HepG2 (cell line): ENCODE data around the gene BEST2. TPM values are rescaled to one million over a fixed set of nuclear protein-coding genes. Genes with fewer than 3 reads are reported as not detected.

Experiments used
- AGO1 ChIP-seq: fragments of 200-400 bp; formaldehyde crosslinking; IDR thresholded peaks from 2 replicates; pipeline ENCODE4 v1.6.1; 2017; ENCODE audit warnings: mild to moderate bottlenecking, low read depth, low read length, moderate library complexity; ENCODE audit not compliant: poor library complexity, severe bottlenecking
- SIN3A ChIP-seq: IDR thresholded peaks from 2 replicates; pipeline ENCODE4 v1.6.1; 2011; ENCODE audit warnings: low read depth, mild to moderate bottlenecking, control low read depth, low read length, borderline replicate concordance
- SUZ12 ChIP-seq: fragments of 150-350 bp; IDR thresholded peaks from 2 replicates; pipeline ENCODE4 v1.6.1; 2014; ENCODE audit warnings: low read depth, low read length
- TGIF2 ChIP-seq: IDR thresholded peaks from 2 replicates; pipeline ENCODE4 v1.6.1; 2016; ENCODE audit warnings: control low read depth, missing compliant biosample characterization
- THYN1 ChIP-seq: sonication (generic); formaldehyde crosslinking; IDR thresholded peaks from 2 replicates; pipeline ENCODE4 v1.8.1; 2023; ENCODE audit warnings: low read depth, mild to moderate bottlenecking, moderate library complexity, missing genetic modification reagents, borderline replicate concordance
- ZNF264 ChIP-seq: sonication (generic); formaldehyde crosslinking; IDR thresholded peaks from 2 replicates; pipeline ENCODE4 v1.4.0; 2020; ENCODE audit warnings: missing genetic modification reagents
- ZNF557 ChIP-seq: sonication (generic); formaldehyde crosslinking; IDR thresholded peaks from 2 replicates; pipeline ENCODE4 v1.4.0; 2020; ENCODE audit warnings: missing genetic modification reagents
- ZNF790 ChIP-seq: sonication (generic); formaldehyde crosslinking; IDR thresholded peaks from 2 replicates; pipeline ENCODE4 v1.8.0; 2022; ENCODE audit warnings: missing genetic modification reagents, mild to moderate bottlenecking, borderline replicate concordance
- polyA plus RNA-seq, 8 experiments: library from polyadenylated mRNA; depleted of rRNA in 3 of 8; stranded (reverse) in 7 of 8; unstranded in 1 of 8; fragments of >200 nt; fragmentation: Illumina TruSeq in 4 of 8; extraction: Trizol in 4 of 8; gene quantifications; 2 replicates each; pipeline versions ENCODE4 v1.2.1 to v1.2.3, GENCODE V29; 2011 to 2016; ENCODE audit warnings: low read depth in 4 of 8, missing spikeins in 1 of 8, mixed read lengths in 1 of 8; ENCODE audit not compliant: insufficient read depth in 1 of 8
- total RNA-seq, 5 experiments: library from RNA; depleted of rRNA; stranded (reverse); fragments of >200 nt; fragmentation: Illumina TruSeq; extraction: Trizol; gene quantifications; 2 replicates each; pipeline ENCODE4 v1.2.3, GENCODE V29; 2016; ENCODE audit warnings: low read depth in 1 of 5
- TF ChIP-seq, protein P1 (sequence below): sonication (generic); formaldehyde crosslinking; IDR thresholded peaks from 2 replicates; pipeline ENCODE4 v1.4.0; 2020; ENCODE audit warnings: mild to moderate bottlenecking, missing genetic modification reagents
- TF ChIP-seq, protein P2 (sequence below): sonication (generic); formaldehyde crosslinking; IDR thresholded peaks from 2 replicates; pipeline ENCODE4 v1.4.0; 2020; ENCODE audit warnings: missing genetic modification reagents, borderline replicate concordance
- TF ChIP-seq, protein P3 (sequence below), 2 experiments: fragments of 450-650 bp in 1 of 2; sonication (generic) in 1 of 2; formaldehyde crosslinking in 1 of 2; IDR thresholded peaks; 2 replicates each; pipeline versions ENCODE4 v1.6.1 to v1.8.0; 2016 to 2022; ENCODE audit warnings: antibody characterized with exemption in 1 of 2, mild to moderate bottlenecking in 1 of 2, missing genetic modification reagents in 1 of 2
- TF ChIP-seq, protein P4 (sequence below): IDR thresholded peaks from 2 replicates; pipeline ENCODE4 v1.6.1; 2016; ENCODE audit warnings: low read depth

The BEST2 gene
- total and polyA plus RNA-seq, 2 of the 13 experiments (the other 11 are each of a cell fraction or from before 2014, with no cell fraction given), result not detected

DNA sequence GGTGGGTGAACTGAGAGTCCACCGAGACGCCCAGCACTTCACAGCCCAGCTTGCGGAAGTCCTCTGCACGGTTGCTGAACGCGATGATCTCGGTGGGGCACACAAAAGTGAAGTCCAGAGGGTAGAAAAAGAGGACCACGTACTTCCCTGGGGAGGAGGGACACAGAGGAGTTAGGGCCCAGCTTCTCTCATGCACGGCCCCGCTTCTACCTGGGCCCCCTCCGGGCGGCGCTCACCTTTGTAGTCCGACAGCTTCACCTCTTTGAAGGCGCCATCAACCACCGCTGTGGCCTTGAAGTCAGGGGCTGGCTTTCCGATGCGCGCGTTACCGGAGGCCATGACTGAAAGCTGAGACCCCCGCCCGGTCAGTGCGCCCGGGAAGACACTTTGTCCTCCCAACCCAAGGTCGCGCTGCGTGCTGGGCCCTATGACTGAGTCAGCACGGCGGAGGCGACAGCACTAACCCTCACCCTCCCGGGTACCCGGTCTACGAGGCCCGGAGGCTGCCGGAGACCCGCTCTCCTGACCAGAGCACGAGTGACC lies 49.4 kb downstream of the BEST2 start (continued):
- TF ChIP-seq ZNF790 (CRISPR knock-in tag) (no peak), SUZ12 (no peak), THYN1 (CRISPR knock-in tag) (no peak), TGIF2 (CRISPR knock-in tag) (no peak), ZNF557 (CRISPR knock-in tag) (no peak), SIN3A (no peak), AGO1 (no peak), ZNF264 (CRISPR knock-in tag) (no peak)
- TF ChIP-seq, protein P1, sequence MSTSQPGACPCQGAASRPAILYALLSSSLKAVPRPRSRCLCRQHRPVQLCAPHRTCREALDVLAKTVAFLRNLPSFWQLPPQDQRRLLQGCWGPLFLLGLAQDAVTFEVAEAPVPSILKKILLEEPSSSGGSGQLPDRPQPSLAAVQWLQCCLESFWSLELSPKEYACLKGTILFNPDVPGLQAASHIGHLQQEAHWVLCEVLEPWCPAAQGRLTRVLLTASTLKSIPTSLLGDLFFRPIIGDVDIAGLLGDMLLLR (CRISPR knock-in tag), result no peak
- TF ChIP-seq, protein P2, sequence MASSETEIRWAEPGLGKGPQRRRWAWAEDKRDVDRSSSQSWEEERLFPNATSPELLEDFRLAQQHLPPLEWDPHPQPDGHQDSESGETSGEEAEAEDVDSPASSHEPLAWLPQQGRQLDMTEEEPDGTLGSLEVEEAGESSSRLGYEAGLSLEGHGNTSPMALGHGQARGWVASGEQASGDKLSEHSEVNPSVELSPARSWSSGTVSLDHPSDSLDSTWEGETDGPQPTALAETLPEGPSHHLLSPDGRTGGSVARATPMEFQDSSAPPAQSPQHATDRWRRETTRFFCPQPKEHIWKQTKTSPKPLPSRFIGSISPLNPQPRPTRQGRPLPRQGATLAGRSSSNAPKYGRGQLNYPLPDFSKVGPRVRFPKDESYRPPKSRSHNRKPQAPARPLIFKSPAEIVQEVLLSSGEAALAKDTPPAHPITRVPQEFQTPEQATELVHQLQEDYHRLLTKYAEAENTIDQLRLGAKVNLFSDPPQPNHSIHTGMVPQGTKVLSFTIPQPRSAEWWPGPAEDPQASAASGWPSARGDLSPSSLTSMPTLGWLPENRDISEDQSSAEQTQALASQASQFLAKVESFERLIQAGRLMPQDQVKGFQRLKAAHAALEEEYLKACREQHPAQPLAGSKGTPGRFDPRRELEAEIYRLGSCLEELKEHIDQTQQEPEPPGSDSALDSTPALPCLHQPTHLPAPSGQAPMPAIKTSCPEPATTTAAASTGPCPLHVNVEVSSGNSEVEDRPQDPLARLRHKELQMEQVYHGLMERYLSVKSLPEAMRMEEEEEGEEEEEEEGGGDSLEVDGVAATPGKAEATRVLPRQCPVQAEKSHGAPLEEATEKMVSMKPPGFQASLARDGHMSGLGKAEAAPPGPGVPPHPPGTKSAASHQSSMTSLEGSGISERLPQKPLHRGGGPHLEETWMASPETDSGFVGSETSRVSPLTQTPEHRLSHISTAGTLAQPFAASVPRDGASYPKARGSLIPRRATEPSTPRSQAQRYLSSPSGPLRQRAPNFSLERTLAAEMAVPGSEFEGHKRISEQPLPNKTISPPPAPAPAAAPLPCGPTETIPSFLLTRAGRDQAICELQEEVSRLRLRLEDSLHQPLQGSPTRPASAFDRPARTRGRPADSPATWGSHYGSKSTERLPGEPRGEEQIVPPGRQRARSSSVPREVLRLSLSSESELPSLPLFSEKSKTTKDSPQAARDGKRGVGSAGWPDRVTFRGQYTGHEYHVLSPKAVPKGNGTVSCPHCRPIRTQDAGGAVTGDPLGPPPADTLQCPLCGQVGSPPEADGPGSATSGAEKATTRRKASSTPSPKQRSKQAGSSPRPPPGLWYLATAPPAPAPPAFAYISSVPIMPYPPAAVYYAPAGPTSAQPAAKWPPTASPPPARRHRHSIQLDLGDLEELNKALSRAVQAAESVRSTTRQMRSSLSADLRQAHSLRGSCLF (CRISPR knock-in tag), result no peak
- TF ChIP-seq, protein P3, sequence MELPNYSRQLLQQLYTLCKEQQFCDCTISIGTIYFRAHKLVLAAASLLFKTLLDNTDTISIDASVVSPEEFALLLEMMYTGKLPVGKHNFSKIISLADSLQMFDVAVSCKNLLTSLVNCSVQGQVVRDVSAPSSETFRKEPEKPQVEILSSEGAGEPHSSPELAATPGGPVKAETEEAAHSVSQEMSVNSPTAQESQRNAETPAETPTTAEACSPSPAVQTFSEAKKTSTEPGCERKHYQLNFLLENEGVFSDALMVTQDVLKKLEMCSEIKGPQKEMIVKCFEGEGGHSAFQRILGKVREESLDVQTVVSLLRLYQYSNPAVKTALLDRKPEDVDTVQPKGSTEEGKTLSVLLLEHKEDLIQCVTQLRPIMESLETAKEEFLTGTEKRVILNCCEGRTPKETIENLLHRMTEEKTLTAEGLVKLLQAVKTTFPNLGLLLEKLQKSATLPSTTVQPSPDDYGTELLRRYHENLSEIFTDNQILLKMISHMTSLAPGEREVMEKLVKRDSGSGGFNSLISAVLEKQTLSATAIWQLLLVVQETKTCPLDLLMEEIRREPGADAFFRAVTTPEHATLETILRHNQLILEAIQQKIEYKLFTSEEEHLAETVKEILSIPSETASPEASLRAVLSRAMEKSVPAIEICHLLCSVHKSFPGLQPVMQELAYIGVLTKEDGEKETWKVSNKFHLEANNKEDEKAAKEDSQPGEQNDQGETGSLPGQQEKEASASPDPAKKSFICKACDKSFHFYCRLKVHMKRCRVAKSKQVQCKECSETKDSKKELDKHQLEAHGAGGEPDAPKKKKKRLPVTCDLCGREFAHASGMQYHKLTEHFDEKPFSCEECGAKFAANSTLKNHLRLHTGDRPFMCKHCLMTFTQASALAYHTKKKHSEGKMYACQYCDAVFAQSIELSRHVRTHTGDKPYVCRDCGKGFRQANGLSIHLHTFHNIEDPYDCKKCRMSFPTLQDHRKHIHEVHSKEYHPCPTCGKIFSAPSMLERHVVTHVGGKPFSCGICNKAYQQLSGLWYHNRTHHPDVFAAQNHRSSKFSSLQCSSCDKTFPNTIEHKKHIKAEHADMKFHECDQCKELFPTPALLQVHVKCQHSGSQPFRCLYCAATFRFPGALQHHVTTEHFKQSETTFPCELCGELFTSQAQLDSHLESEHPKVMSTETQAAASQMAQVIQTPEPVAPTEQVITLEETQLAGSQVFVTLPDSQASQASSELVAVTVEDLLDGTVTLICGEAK (IDR thresholded peaks at IDR 0.05), result no peak
- TF ChIP-seq, protein P3 (CRISPR knock-in tag; IDR thresholded peaks at IDR 0.05), result no peak
- TF ChIP-seq, protein P4, sequence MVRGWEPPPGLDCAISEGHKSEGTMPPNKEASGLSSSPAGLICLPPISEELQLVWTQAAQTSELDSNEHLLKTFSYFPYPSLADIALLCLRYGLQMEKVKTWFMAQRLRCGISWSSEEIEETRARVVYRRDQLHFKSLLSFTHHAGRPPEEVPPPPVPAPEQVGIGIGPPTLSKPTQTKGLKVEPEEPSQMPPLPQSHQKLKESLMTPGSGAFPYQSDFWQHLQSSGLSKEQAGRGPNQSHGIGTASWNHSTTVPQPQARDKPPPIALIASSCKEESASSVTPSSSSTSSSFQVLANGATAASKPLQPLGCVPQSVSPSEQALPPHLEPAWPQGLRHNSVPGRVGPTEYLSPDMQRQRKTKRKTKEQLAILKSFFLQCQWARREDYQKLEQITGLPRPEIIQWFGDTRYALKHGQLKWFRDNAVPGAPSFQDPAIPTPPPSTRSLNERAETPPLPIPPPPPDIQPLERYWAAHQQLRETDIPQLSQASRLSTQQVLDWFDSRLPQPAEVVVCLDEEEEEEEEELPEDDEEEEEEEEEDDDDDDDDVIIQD, result no peak
